HG03469 (cell line): Measurements from ENCODE around the gene ZFP57.

Source experiments
- ATAC-seq: cut with Tn5 transposase; IDR thresholded peaks from one replicate; pipeline ENCODE4 v1.9.1; 2021; ENCODE audit warnings: mild to moderate bottlenecking, moderate library complexity, moderate number of reproducible peaks; ENCODE audit not compliant: unreplicated experiment

Gene ZFP57

DNA sequence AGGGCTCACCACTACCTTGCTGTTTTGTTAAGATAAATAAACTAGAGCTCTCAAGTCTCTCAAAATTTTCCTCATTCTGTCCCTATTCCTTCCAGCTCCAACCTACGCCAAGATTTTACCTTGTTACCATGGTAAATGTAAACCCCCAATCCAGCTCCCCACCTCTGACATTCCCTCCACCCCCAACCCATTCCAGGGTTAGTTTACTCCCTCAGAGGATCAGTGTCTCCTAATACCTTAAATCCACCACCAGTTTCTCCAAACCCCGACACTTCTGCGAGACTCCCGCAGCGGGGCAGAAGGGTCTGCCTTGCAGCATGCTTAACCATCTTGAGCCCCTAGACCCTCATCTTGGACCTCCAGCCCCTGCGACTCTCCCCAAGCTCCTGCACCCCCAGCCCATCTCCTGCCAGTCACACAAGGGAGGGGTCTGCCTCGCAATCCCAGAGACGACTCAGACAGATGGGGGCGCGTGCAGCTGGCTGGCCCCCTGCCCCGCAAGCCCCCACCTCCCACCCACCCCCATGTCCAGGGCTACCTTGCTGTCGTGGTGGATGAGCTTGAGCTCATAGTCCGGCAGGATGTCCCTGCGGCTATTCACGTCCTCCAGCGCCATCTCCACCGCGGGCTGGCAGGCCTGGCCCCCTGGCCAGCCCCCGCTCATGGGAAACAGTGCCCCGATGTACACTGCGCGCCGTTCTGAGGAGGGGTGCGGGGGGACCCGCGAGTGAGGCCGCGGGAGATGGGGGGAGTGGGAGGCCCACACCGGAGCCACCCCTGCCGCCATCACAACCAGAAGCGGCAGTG lies 53.8 kb downstream of the ZFP57 start:
- no peak for ATAC-seq

DNA sequence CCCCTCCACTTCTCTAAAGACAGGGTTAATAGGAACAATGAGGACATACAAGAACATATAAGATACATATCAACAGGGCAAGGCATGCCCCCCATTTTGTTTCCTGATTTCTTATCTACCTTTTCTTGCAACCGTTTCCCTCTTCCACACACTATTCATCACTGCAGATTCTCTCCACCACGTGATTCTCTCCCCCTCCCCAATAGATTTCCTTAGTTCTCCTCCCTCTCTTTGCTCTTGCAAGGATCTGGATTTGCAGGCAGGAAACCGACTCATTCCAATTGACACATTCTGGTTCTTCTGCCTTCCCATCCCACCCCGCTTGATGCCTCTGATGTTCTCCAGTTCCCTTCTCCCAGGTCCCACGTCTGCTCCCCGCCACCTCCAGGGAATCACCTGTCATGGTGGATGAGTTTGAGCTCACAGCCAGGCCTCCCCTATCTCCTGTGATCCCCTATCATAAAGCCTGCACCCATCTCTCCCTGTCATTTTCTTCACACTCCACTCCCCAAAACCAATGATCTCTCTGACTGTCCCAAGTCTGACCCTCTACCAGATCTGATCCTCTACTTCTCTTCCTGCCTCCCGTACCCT lies 55.5 kb downstream of the ZFP57 start:
- ATAC-seq, result no peak

DNA sequence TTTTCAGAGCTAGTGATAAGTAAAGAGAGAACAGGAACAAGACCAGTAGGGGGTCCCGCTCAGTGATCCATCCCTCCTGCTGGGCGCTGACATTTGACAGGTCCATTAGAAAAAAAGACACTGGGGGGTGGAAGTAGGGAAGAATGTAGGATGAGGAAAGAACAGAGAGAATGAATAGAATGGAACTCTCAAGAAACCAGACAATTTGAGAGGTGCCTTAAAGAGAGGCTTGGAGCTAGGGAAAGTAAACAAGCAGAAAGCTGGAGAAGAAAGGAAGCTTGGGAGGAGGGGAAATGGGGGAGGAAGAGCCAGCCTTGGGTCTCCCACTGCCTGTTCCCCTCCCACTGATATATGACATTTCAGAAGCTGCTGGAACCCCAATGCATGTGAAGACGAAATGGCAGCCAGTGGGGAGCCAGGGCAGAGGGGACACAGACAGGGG lies 56.4 kb downstream of the ZFP57 start:
- ATAC-seq, result no peak
